DOHH2 (cell line): Measurements from ENCODE around the gene ANLN.

Source experiments
- H3F3A ChIP-seq: fragments of 200-600 bp; sonication (generic), shearing (Covaris generic); 2 replicates; pipeline ENCODE4 v1.6.0; 2016; ENCODE audit warnings: antibody characterized with exemption, mild to moderate bottlenecking; ENCODE audit not compliant: control insufficient read depth, insufficient read depth
- H3K27ac ChIP-seq: fragments of 200-600 bp; sonication (generic); 2 replicates; pipeline ENCODE4 v1.5.1; 2014; ENCODE audit warnings: low read depth, mild to moderate bottlenecking, low read length, moderate library complexity
- H3K27me3 ChIP-seq: fragments of 200-600 bp; sonication (generic); 2 replicates; pipeline ENCODE4 v1.6.1; 2014; ENCODE audit warnings: mild to moderate bottlenecking, low read length, mixed read lengths; ENCODE audit not compliant: control insufficient read depth
- H3K36me3 ChIP-seq: fragments of 200-600 bp; sonication (generic); 2 replicates; pipeline ENCODE4 v1.6.1; 2014; ENCODE audit warnings: mild to moderate bottlenecking, low read length, moderate library complexity, mixed read lengths; ENCODE audit not compliant: control insufficient read depth
- H3K4me1 ChIP-seq: fragments of 200-600 bp; sonication (generic); 2 replicates; pipeline ENCODE4 v1.6.1; 2014; ENCODE audit warnings: mild to moderate bottlenecking, low read length, mixed read lengths; ENCODE audit not compliant: control insufficient read depth
- H3K4me2 ChIP-seq: fragments of 200-600 bp; sonication (generic); 2 replicates; pipeline ENCODE4 v1.6.0; 2014; ENCODE audit warnings: mild to moderate bottlenecking, low read length, moderate library complexity
- H3K4me3 ChIP-seq: fragments of 200-600 bp; sonication (generic); 2 replicates; pipeline ENCODE4 v1.5.1; 2014; ENCODE audit warnings: mild to moderate bottlenecking, low read length, mixed read lengths
- H3K79me2 ChIP-seq: fragments of 200-600 bp; sonication (generic); 2 replicates; pipeline ENCODE4 v1.6.1; 2014; ENCODE audit warnings: mild to moderate bottlenecking, low read length, mixed read lengths; ENCODE audit not compliant: control insufficient read depth
- H3K9me2 ChIP-seq: fragments of 200-600 bp; sonication (generic); replicated peaks from 2 replicates; pipeline ENCODE4 v1.6.1; 2014; ENCODE audit warnings: mild to moderate bottlenecking, low read length, mixed read lengths; ENCODE audit not compliant: control insufficient read depth
- H3K9me3 ChIP-seq: fragments of 200-600 bp; sonication (generic); 2 replicates; pipeline ENCODE4 v1.6.1; 2014; ENCODE audit warnings: antibody characterized with exemption, low read length, mixed read lengths; ENCODE audit not compliant: control insufficient read depth, insufficient read depth
- H4K20me1 ChIP-seq: fragments of 200-600 bp; sonication (generic); 2 replicates; pipeline ENCODE4 v1.6.0; 2014; ENCODE audit warnings: low read depth, mild to moderate bottlenecking, antibody characterized with exemption, low read length, moderate library complexity; ENCODE audit not compliant: control insufficient read depth, insufficient read depth
- CTCF ChIP-seq: fragments of 200-600 bp; sonication (generic); IDR thresholded peaks from one replicate; pipeline ENCODE4 v1.5.1; 2014; ENCODE audit warnings: antibody characterized with exemption, mild to moderate bottlenecking, low read depth, low read length; ENCODE audit not compliant: poor library complexity, severe bottlenecking
- EZH2phosphoT487 ChIP-seq: fragments of 200-600 bp; sonication (generic); IDR thresholded peaks from 2 replicates; pipeline ENCODE4 v1.6.1; 2017; ENCODE audit warnings: borderline replicate concordance, mild to moderate bottlenecking, antibody characterized with exemption, low read length, moderate library complexity, mixed read lengths

Gene ANLN

GRCh38 chr7:36420307-36420706 lies 30.6 kb downstream of the ANLN start:
- no peak for TF ChIP-seq EZH2phosphoT487
- TF ChIP-seq CTCF = no peak
- Histone ChIP-seq H3K4me2 (no peak overlapping the region), H3K9me2 (no peaks in the 10 kb centered on the region), H4K20me1 (no peaks in the 10 kb centered on the region), H3K9me3 (no peaks in the 10 kb centered on the region), H3K27ac (no peak overlapping the region), H3K36me3 (peaks cover 92% of the 10 kb centered on the region), H3K27me3 (no peaks in the 10 kb centered on the region), H3K4me3 (no peak overlapping the region), H3K4me1 (no peaks in the 10 kb centered on the region), H3K79me2 (no peaks in the 10 kb centered on the region), H3F3A (peaks cover 11% of the 10 kb centered on the region; the same call in 1 of the 2 replicates)

DNA sequence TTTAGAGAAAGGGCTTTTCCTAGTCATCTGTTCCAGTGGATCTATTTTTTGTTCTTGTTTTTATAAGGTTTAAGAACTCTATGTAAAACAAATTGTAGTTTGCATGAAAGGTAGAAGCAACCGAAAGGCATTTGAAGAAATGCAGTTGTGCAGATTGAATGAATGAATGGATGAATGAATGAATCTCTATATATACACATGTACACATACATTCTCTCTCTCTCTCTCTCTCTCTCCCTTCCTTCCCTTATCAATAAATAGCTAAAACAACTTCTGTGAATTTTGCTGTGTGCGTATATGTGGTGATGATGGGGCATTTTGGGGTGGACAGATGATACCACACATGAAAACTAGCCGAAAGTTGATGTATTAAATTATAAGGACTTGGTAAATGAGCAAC lies 32.4 kb downstream of the ANLN start:
- Histone ChIP-seq H3F3A (peaks cover 11% of the 10 kb centered on the region; the same call in 1 of the 2 replicates), H3K4me2 (no peak overlapping the region), H3K9me3 (no peaks in the 10 kb centered on the region), H3K79me2 (no peaks in the 10 kb centered on the region), H4K20me1 (no peaks in the 10 kb centered on the region), H3K27me3 (no peaks in the 10 kb centered on the region), H3K9me2 (no peaks in the 10 kb centered on the region), H3K27ac (no peak overlapping the region), H3K4me3 (no peak overlapping the region), H3K36me3 (peaks cover 95% of the 10 kb centered on the region), H3K4me1 (no peaks in the 10 kb centered on the region)
- TF ChIP-seq EZH2phosphoT487 (no peak), CTCF (no peak)

- peaks cover 98% of the 10 kb centered on the region for H3K36me3 ChIP-seq
- peaks cover 11% of the 10 kb centered on the region; the same call in 1 of the 2 replicates for H3F3A ChIP-seq
- no peaks in the 10 kb centered on the region for H3K79me2 ChIP-seq
- no peaks in the 10 kb centered on the region for H3K9me3 ChIP-seq
- H3K9me2 ChIP-seq = no peaks in the 10 kb centered on the region
- H4K20me1 ChIP-seq = no peaks in the 10 kb centered on the region
- H3K27ac ChIP-seq = no peak overlapping the region
- no peaks in the 10 kb centered on the region for H3K27me3 ChIP-seq
- no peak overlapping the region for H3K4me3 ChIP-seq
- H3K4me2 ChIP-seq = no peak overlapping the region
- H3K4me1 ChIP-seq = no peaks in the 10 kb centered on the region
- no peak for TF ChIP-seq CTCF
- no peak for TF ChIP-seq EZH2phosphoT487
Observed at GRCh38 chr7:36423633-36424032, 34.0 kb downstream of the ANLN start.
